HG03025 (cell line): ENCODE data around the gene DIDO1.

Source experiments
- ATAC-seq: cut with Tn5 transposase; IDR thresholded peaks from one replicate; pipeline ENCODE4 v1.9.1; 2021; ENCODE audit warnings: mild to moderate bottlenecking, moderate library complexity; ENCODE audit not compliant: unreplicated experiment, low FRiP score

The DIDO1 gene

DNA sequence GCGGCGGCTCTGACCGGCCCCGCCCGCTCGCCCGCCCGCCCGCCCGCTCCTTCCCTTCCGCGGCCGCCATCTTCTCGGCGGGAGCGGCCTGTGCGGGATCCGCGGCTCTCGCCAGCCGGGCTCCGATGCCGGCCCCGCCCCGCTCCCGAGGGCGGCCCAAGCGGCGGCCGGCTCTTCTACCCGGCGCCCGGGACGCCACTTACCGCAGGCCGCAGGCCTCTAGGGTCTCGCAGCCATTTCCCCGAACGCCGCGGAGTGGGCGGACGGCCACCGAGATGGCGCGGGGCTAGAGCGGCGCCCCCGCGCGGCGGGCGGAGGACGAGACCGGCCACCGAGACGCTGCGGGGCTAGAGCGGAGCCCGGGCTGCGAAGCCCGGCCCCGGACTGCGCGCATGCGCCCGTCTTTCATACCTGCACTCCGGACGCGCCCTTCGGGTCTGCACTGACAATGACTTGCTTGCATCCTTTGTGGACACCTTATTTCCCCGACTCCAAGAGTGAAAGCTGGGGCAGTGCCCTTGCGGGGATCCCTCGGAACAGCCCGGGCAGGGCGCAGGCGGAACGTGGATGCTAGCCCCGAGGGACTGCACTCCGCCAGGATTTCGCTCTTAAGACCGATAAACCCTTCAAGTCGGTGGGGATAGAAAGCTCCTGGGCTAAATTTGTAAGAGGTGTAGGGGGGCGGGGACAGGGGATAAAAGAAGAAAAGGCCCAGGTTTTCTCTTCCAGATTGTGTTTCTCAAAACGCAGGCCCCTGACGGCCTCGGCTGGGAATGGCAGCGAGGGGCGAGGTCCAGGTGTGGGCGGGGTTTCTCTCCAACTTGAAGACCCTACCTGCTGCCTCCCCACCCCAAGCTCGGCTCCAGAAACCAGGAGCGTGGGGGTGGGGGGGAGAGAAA, at the start of gene DIDO1:
TSS of gene DIDO1 (minus strand) at position 277 of the 899 bp plus-strand sequence.
- peak; percentile 69 for ATAC-seq

DNA sequence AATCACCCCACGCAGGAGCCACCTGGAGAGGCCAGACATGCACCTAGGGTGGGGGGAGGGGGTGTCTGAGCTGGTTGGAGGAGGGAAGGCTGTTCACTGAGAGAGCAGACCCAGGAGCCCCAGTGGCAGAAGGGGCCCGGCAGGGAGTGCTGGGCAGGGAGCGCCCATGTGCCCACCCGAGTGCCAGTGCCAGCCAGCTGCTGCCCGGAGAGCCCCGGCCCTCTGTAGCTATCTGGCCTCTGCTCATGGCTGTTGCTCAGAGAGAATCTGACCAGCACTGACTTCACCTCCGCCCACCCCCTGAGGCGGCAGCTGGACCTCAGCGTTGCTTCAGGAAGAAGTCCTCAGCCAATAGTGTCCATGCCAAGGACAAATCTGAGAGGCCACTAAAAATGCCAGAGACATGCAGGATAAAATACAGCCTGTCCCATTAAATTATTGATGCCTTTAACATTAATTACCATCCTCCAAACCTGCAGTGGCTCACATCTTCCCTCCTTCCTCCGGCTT, 49.0 kb upstream of the DIDO1 start:
- no peak for ATAC-seq

DNA sequence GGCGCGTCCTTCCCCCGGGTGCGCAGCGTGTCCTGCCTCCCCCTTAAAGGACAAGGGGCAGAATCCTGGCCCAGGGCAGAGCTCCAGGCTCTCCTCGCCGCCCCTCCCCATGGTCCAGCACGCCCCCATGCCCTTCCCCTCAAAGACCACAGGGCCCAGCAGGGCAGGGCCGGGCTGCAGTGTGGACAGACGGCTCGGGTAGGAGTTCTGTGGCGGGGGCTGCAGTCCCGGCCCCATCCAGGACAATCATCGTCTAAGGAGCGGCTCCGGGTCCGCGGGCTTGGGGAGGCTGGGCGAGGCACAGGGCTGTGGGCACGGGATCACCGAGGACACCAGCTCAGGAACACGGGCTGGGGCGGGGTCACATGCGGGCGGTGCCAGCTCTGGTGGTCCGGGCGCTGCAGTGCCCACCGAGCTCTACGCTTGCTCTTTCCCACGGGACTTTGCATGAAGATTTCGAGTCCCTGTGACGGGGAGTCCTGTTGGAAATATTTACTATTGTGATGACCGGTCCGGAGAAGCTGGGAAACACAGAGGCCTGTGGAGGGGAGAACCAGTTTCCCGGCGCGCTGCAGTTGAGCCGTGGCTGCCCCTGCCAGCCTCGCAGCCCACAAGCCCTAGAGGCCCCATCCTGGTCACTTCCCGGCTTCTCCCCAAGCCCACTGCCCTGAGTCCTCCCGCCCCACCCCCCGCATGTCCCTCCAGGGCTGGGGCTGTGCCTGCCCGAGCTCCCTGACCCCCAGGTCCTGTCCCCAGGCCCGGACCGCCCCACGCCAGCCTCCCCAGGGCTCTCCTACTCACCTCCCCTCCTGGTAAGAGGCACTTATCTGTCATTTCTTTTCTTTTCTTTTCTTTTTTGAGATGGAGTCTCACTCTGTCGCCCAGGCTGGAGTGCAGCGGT, 46.8 kb upstream of the DIDO1 start:
- no peak for ATAC-seq

DNA sequence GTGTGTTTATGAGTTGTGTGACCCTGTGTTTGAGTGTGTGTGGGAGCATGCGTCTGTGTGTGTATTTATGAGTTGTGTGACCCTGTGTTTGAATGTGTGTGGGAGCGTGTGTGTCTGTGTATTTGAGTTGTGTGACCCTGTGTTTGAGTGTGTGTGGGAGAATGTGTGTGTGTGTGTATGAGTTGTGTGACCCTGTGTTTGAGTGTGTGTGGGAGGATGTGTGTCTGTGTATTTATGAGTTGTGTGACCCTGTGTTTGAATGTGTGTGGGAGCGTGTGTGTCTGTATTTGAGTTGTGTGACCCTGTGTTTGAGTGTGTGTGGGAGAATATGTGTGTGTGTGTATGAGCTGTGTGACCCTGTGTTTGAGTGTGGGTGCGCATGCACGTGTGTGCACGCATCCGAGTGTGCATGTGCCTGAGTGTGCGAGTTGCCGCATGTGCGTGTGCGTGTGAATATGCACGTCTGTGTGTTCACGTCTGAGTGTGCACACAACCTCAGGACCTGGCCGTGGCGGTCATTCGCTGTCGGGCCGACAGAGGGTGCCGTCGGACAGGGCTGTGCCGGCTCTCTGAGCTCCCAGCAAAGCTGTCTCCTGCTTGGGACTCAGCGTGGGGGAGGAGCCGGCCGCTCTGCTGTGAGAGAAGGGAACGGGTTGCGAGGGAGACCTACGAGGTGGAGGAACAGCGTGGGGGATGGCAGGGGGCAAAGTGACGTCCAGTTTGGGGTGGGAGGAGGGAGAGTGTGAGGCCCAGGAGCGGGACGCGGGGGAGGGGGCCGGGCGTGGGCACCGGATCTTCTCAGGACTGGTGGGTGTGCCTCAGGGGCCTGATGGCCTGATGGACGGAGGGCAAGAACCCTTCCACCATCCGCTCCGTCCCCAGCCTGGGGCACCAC, 45.9 kb upstream of the DIDO1 start:
- no peak for ATAC-seq

DNA sequence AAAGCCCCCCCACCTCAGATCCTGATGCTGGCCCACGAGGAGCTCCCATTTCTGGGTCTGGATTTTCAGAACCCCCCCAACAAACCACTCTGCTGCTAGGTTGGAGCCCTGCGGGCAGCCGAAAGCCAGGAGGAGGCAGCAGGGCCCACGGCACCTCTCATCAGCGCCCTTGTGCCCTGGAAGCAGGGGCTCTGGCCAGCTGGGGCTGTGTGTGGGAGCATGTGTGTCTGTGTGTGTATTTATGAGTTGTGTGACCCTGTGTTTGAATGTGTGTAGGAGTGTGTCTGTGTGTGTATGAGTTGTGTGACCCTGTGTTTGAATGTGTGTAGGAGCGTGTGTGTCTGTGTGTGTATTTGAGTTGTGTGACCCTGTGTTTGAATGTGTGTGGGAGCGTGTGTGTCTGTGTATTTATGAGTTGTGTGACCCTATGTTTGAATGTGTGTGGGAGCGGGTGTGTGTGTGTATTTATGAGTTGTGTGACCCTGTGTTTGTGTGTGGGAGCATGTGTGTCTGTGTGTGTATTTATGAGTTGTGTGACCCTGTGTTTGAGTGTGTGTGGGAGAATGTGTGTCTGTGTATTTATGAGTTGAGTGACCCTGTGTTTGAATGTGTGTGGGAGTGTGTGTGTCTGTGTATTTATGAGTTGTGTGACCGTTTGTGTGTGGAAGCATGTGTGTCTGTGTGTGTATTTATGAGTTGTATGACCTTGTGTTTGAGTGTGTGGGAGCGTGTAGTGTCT, 45.1 kb upstream of the DIDO1 start:
- no peak for ATAC-seq

DNA sequence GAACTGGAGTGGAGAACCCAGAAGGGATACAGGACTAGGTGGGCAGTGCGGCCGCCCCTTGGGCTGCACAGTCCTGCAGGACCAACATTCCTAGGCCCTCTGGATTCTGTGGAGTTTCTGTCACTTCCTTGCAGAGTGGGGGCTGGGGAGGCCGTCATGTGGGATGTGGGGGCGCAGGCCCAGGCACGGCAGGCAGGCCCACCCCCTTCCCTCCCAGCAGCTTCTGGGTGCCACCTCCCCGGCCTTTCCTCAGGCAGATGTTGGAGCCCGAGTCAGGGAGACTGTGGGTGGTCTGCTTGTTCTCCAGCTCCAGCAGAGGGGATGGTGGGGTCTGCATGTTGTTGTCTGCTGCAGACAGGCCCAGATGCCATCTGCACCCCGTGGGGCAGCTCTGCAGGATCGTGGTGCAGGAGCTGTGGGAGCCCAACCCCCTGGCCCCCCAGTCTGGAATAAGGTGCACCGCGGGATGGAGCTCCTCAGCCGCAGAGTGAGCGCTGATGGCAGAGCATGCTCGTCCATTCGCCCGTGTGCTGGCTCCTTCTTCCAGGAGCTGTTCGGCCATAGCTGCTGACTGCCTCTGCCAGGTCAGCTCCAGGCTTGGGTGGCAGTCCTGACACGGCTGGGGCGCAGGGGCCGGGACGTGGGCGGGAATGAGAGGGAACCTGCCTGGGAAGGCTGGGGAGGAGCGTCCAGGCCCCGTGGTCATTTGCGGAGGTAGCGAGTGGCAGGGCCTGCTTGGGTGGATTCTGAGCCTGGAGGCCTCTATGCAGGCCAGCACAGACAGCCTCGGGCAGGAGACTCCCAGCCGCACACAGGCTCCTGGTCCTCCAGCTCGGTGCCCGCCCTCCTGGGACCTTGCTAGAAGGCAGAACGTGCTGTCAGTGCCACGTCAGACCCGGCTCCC, 44.3 kb upstream of the DIDO1 start:
- ATAC-seq = no peak

DNA sequence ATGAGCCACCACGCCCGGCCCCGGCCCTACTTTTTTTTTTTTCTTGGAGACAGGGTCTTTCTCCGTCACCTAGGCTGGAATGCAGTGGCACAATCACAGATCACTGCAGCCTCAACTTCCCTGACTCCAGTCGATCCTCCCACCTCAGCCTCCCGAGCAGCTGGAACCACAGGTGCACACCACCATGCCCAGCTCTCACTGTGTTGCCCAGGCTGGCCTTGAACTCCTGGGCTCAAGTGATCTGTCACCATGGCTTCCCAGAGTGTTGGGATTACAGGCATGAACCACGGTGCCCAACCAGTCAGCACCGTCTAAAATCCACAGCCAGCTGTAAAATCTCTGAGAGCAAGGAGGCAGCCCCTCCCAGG, 43.6 kb upstream of the DIDO1 start:
- ATAC-seq = no peak

DNA sequence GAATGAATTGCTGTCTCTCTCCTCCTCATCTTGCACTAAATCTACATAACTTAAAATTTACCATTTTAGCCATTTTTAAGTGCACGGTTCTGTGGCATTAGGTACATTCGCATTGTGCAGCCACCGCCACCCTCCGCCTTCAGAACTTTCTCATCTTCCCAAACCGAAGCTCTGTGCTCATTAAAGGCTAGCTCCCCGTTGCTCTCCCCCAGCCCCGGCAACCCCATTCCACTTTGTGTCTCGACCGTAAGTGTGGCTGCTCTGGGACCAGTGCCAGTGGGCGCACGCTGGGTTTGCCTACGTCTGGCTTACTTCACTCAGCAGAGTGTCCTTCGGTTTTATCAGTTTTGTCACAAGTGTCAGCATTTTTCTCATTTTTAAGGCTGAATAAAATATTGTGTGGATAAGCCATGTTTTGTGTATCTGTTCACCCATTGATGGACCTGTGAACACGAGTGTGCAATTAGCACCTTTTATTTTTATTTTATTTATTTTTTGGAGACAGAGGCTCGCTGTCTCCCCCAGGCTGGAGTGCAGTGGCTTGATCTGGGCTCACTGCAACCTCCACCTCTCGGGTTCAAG, 43.0 kb upstream of the DIDO1 start:
- no peak for ATAC-seq

DNA sequence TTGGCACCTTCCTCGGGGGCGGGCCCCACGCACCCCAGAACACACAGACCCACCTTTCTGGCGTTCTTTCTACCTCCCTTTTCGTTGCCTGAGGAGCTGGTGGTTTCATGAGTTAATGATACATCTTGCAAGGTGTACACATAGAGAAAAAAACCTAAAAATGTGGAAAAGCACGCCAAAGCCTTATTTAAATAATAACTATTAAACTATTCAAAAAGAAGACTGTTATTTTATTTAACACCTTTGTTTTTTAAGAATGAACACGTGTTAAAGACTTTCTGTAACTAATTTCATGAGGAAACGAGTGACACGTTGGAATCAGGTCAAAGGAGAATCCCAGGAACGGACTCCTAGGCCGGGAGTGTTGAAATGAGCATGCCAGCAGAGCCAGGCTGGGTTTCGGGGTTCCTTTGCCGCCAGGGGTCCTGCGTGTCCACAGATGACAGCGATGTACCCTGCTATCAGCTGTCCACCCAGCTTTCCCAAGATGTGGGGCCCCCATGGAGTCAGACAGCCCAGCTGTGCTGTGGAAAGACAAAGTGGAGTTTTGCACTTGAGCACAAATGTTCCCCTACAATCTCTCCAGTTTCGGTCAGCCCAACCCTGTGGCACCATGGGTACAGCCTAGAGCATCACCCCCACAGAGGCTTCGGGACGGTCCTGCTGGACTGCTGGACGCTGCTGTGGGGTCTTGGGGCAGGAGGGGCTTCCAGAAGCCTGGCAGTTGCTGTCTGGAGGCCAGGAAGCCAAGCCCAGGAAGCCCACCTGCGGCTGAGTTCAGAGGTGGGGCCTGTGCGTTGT, 42.3 kb upstream of the DIDO1 start:
- no peak for ATAC-seq

DNA sequence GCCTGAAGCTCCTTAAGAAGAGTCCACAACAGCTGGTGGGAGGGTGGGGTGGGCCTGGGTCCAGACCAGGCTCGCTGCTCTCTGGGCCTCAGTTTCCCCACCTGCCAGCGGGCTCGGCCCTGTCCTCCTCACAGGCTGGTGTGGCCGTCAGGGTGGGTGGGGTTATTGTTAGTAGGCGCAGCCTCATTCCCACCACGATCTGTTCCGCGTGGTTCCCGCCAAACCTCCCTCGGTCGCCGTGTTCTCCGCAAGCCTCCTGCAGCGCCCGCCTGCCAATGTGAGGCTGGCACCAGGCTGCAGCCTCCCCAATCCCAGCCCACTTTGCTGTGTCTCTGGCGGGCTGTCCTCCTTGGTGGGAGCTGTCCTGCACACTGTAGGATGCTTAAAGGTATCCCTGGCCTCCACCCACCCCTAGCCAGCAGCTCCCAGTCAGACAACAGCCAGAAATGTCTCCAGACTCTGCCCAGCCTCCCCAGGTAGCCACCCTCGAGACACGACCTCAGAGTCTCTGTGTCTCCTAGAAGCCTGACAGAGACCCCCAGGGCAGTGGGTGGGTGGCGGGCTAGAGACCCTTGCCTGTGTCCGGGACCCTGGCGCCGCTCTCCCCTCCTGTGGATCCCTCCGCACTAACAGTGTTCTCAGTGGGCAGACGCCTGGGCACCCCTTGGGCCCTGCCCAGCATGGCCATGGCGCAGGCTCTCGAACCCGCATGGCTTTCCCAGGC, 41.5 kb upstream of the DIDO1 start:
- ATAC-seq = no peak

DNA sequence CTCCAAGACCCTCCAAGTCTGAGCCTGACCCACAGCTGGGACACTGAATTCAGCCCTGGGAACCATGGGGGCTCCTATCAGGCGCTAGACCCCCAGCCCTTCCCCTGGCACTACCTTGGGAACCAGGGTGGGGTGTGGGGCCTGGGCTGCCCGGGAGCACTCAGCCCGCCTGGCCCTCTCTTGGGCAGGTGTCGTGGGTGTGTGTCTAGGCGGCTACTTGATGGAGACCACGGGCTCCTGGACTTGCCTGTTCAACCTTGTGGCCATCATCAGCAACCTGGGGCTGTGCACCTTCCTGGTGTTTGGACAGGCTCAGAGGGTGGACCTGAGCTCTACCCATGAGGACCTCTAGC, 40.8 kb upstream of the DIDO1 start:
- no peak for ATAC-seq

DNA sequence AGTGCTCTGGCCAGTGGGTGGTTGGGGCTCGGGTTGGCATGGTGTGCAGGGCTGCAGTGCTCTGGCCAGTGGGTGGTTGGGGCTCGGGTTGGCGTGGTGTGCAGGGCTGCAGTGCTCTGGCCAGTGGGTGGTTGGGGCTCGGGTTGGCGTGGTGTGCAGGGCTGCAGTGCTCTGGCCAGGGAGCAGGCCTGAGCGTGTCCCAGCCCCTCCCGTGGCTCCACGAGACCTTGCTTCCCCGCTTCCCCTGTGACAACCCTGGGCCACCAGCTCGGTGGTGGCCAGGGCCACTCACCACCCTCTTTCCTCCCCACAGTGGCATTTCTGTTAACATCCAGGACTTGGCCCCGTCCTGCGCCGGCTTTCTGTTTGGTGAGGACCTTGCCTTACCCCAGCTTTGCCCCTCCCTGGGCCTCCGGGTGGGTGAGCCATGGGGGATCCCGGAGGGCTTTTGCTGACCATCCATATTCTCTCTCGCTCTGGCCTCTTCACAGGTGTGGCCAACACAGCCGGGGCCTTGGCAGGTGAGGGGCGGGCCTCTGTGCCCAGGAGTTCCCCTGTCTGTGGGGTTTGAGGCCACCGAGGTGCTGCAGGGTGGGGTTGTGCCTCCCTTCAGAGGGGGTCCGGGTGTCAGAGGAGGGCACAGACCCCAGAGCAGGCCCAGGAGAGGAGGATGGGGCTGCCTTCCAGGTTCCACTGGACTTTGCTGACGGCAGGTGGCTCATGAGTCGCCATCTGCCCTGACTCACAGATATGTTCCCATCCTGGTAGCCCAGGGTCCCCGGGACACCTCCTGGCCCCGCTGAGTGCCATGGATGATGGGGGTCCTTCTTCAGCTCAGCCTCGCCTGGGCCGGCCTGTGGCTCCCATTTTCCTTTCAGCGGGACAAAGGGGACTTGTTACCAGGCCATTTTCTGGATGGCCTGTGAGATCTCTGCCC, 40.2 kb upstream of the DIDO1 start:
- no peak for ATAC-seq

DNA sequence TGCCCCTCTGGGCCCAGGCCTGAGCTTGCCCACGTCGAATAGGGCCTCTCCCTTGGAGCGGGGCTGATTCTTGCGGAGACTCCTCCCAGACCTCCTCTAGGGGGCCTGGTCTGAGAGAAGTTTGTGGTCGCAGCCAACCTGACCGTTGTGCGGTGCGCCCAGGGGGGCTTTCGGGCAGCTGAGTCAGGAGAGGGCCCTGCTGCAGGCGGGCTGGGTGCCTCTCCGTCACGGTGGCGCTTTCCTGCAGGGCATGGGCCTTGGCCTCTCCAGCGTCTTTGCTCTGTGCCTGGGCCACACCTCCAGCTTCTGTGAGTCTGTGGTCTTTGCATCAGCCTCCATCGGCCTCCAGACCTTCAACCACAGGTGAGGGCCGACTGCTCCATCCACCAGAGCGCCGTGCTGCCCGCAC, 39.1 kb upstream of the DIDO1 start:
- no peak for ATAC-seq

DNA sequence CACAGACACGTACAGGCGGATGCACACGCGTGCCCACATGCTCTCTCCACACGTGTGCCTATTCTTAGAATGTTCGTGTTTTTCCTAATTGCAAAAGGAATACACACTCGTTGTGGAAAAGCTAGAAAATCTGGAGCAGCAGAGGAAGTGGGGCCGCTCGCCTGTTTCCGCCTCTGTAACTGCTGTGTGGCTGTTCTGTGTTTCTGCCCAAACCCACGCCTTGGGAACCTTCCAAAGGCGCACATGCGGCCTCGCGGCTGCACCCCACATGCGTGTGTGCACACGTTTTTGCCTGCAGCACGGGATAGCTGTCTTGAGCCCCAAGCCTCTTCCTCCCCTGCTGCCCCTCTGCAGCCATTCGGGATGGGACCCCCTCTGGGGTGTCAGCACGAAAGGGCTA, 38.4 kb upstream of the DIDO1 start:
- ATAC-seq = no peak

DNA sequence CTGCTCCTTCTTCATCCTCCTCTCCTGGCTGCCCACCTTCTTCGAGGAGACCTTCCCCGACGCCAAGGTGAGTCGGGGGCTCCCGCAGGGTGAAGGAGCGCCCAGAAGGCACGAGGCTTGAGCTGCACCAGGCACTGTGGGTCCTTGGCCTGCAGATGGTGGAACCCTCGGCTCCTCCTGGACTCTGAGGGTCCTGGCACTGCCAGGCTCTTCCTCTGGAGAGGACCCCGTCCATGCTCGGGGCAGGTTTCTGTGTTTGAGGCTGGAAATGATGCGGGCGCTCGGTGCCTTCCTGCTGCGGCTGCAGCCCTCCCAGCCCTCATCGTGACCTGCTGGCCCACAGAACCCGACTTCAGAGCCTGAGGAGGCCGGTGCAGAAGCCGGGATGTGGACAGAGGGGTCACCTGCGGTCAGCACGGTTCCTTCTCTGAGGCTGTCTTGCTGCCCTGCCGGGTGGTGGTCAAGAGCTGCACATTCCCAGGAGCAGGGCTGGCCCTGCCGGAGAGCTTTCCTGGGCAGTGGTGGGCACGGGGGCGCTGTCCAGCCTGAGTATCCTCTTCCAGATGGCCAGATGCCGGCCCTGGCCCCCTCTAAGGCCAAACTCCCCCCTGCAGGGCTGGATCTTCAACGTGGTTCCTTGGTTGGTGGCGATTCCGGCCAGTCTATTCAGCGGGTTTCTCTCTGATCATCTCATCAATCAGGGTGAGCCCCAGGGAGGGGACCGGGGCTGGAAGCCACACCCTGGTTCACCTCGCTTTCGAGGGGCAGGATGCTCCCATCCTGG, 37.5 kb upstream of the DIDO1 start:
- no peak for ATAC-seq
